ENCODE measurements around the gene GRIA3. TPM values are rescaled to one million over a fixed set of nuclear protein-coding genes. Genes with fewer than 3 reads are reported as not detected.
"Not testable (repeated sequence)": the region's sequence is repeated elsewhere in the genome, so short reads cannot be mapped to it uniquely, and the experiment has no call there.

Gene GRIA3
- total RNA-seq, 4 donors from 2014 or later, result 0.12 to 0.58 TPM; not detected in 2

DNA sequence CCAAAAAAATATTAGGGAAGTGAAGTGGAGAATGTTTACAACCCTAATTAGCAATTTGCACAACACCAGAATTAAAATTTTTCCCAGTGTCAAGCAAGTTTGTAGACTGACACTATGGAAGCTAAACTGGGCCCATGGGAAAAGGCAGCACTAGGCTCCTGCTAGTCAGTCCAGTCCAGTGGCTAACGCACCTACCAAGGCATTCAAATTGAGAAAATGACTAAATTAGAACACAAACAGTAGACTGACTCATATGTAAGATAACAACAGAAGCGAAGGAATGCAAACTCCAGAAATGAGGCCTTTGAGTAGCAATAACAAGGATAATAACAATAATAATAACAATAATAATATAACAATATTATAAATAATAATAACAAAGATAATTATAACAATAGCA is 90.7 kb downstream of the GRIA3 start:
- intact Hi-C loops (cut with DNase I; ENCODE audit: low total_unique reads), result no loop called here
- TF ChIP-seq POLR2A (IDR thresholded peaks at IDR 0.05), result no peak
- TF ChIP-seq, protein P1, sequence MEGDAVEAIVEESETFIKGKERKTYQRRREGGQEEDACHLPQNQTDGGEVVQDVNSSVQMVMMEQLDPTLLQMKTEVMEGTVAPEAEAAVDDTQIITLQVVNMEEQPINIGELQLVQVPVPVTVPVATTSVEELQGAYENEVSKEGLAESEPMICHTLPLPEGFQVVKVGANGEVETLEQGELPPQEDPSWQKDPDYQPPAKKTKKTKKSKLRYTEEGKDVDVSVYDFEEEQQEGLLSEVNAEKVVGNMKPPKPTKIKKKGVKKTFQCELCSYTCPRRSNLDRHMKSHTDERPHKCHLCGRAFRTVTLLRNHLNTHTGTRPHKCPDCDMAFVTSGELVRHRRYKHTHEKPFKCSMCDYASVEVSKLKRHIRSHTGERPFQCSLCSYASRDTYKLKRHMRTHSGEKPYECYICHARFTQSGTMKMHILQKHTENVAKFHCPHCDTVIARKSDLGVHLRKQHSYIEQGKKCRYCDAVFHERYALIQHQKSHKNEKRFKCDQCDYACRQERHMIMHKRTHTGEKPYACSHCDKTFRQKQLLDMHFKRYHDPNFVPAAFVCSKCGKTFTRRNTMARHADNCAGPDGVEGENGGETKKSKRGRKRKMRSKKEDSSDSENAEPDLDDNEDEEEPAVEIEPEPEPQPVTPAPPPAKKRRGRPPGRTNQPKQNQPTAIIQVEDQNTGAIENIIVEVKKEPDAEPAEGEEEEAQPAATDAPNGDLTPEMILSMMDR (IDR thresholded peaks at IDR 0.05), result no peak
- DNase-seq (ENCODE audit: low spot score in 2 of 2), result no peak
- no peak overlapping the region for H3K4me3 ChIP-seq (ENCODE audit: low read depth, poor library complexity, severe bottlenecking)
- 83 to 94% methylated on average over 2 of the region's 2 CpGs for WGBS, 2 donors

- intact Hi-C loops (cut with DNase I; ENCODE audit: low total_unique reads), result no loop called here
- 34 to 66% methylated on average over 4 of the region's 4 CpGs for WGBS, 2 donors
- no peak for DNase-seq (ENCODE audit: low spot score in 2 of 2)
- TF ChIP-seq, protein P1 (IDR thresholded peaks at IDR 0.05), result no peak
- no peak for TF ChIP-seq POLR2A (IDR thresholded peaks at IDR 0.05)
- no peak overlapping the region for H3K4me3 ChIP-seq (ENCODE audit: low read depth, poor library complexity, severe bottlenecking)
Measured at GRCh38 chrX:123277347-123277746, 93.3 kb downstream of the GRIA3 start.

DNA sequence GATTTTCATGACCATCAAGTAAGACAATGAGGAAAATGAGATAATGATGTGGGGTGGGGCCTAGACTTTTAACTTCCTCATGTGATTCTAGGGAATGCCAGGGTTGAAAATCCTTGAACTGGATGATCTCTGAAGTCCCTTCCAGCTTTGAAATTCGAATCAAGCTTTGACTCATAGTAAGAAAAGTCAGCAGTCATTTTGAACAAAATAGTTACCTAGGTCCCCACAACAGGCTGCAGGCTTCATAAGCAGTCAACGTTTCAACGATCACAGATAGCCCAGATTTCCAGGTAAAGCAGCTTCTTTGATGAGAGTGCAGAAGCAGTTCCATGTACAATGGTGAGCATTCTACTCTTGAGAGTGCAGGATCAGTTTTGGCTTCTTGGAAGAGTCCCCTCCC is 93.7 kb downstream of the GRIA3 start:
- intact Hi-C loops (cut with DNase I; ENCODE audit: low total_unique reads), result no loop called here
- TF ChIP-seq, protein P1 (IDR thresholded peaks at IDR 0.05), result no peak
- TF ChIP-seq POLR2A (IDR thresholded peaks at IDR 0.05), result no peak
- WGBS, 2 donors, result 70 to 71% methylated on average over 3 of the region's 3 CpGs
- no peak for DNase-seq (ENCODE audit: low spot score in 2 of 2)
- no peak overlapping the region for H3K4me3 ChIP-seq (ENCODE audit: low read depth, poor library complexity, severe bottlenecking)

DNA sequence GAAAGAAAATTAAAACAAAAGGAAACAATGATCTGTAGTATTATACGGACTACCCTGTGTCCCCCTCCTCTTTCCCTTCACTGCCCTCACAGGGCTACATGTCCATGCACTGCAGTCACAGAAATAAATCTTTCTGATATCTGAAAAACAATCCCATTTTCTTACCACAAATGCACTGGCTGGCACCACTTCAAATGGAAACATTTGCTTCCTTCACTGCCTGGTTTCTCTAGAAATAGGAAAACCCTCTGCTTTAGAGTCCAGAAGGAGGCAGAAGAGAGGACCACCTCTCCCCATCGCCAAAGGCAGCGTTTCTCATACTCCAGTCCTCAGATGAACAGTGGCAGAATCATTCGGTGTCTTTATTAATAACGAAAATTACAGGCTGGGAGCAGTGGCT is 98.2 kb downstream of the GRIA3 start:
- WGBS, 2 donors, result 77 to 83% methylated on average over 5 of the region's 5 CpGs
- intact Hi-C loops (cut with DNase I; ENCODE audit: low total_unique reads), result no loop called here
- TF ChIP-seq, protein P1 (IDR thresholded peaks at IDR 0.05), result no peak
- no peak for TF ChIP-seq POLR2A (IDR thresholded peaks at IDR 0.05)
- no peak overlapping the region for H3K4me3 ChIP-seq (ENCODE audit: low read depth, poor library complexity, severe bottlenecking)
- no peak for DNase-seq (ENCODE audit: low spot score in 2 of 2)

DNA sequence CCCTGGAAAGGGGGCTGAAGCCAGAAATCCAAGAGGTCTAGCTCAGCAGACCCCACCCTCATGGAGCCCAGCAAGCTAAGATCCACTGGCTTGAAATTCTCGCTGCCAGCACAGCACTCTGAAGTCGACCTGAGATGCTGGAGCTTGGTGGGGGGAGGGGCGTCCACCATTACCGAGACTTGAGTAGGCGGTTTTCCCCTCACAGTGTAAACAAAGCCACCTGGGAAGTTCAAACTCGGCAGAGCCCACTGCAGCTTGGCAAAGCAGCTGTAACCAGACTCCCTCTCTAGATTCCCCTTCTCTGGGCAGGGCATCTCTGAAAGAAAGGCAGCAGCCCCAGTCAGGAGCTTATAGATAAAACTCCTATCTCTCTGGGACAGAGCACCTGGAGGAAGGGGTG is 99.3 kb downstream of the GRIA3 start:
- DNase-seq (ENCODE audit: low spot score in 2 of 2); intact Hi-C loops (cut with DNase I; ENCODE audit: low total_unique reads); H3K4me3 ChIP-seq (ENCODE audit: low read depth, poor library complexity, severe bottlenecking): not testable (repeated sequence)
- 50% methylated on average over 6 of the region's 6 CpGs; no CpG with 5 or more reads in 1 of the 2 donors for WGBS, 2 donors

DNA sequence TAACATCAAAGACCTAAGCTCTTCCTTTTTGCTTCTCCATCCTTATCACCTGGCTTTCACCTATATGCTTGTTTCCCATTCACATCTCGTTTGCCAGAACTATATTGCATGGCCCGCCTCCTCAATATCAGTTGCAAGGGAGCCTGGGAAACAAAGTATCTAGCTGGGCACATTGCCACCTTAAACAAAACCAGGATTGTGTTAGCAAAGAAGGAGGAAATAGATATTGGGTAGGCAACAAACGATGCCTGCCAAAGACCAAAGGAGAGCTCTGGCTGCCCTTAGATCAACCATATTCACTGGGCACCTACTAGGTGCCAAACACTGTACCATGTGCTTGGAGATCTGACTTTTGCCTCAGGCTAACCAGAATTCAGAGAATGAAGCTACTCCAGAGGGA is 107.5 kb downstream of the GRIA3 start:
- intact Hi-C loops (cut with DNase I; ENCODE audit: low total_unique reads), result no loop called here
- no peak overlapping the region for H3K4me3 ChIP-seq (ENCODE audit: low read depth, poor library complexity, severe bottlenecking)
- TF ChIP-seq, protein P1 (IDR thresholded peaks at IDR 0.05), result no peak
- no peak for TF ChIP-seq POLR2A (IDR thresholded peaks at IDR 0.05)
- WGBS, 2 donors, result 47 to 50% methylated on average over 3 of the region's 3 CpGs
- no peak for DNase-seq (ENCODE audit: low spot score in 2 of 2)
